ENCODE measurements around the gene RBPJL. TPM values are rescaled to one million over a fixed set of nuclear protein-coding genes. Genes with fewer than 3 reads are reported as not detected.

Gene RBPJL
- polyA plus RNA-seq, 2 of the 4 experiments (the other 2 are of a cell fraction), result not detected

DNA sequence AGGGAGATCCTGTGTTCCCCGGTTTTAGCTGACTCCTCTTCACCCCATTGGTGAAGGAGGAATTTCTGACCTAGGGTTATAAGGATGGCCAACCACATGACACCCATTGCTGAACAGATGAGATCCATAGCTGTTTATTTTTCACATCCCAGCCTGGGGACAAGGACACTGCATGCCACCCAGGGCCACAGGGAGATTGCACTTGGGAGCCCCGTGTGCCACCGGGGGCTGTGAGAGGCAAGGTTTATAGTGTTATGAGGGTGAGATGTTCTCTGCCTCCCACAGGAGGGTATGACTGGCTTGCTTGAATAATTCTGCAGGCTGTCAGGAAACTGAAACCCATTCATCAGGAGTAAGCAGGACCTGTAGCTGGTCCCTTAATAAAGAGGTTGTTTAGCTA, 37.6 kb upstream of the RBPJL start:
- WGBS (ENCODE audit: missing lambda C conversion rate), result 11% methylated on average over 3 of the region's 3 CpGs
- POLR2A ChIA-PET, result no interaction called here
- FAIRE-seq, result no peak

DNA sequence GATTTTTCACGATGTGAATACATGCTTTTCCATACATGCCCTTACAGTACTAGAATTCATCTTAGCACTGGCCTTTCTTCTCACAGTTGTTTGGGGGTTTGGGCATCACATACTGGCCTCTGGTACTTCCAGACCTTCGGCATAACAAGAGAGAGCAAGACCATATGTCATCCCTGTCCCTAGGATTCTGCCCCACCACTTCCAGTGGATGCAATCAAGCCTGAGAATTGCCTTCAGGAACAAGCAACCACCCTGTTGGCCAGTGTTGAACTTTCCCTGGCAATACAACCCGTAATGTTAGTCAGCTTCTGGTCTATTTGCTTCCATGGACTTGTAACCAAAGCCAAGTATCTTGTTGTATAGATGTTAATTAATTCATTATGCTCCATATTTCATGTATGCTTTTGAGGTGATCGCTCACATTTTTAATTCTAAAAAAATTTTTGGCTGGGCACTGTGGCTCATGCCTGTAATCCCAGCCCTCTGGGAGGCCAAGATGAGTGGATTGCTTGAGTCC, 36.8 kb upstream of the RBPJL start:
- DNase-seq (ENCODE audit: low read depth in 1 of 2, low spot score in 1 of 2) (no peak), FAIRE-seq (no peak), ATAC-seq (no peak)
- Histone ChIP-seq H3K27ac (no peak overlapping the region), H3K4me3 (no peak overlapping the region), H3K9me3 (no peaks in the 10 kb centered on the region; the same call in 2 of the 3 replicates), H3K4me1 (no peaks in the 10 kb centered on the region), H3K4me2 (no peak overlapping the region)
- no peak for TF ChIP-seq BCL3 (IDR thresholded peaks at IDR 0.05)
- no peak for TF ChIP-seq EP300 (IDR thresholded peaks at IDR 0.05)
- TF ChIP-seq ZNF302 (CRISPR knock-in tag; IDR thresholded peaks at IDR 0.05), result no peak
- TF ChIP-seq PHF8 (IDR thresholded peaks at IDR 0.05; ENCODE audit: borderline replicate concordance, low read depth), result no peak
- no peak for TF ChIP-seq TFCP2L1 (CRISPR knock-in tag; IDR thresholded peaks at IDR 0.05)
- TF ChIP-seq ZSCAN20 (CRISPR knock-in tag; IDR thresholded peaks at IDR 0.05), result no peak
- TF ChIP-seq RCOR1 (IDR thresholded peaks at IDR 0.05; ENCODE audit: low read depth, low read length), result no peak
- no peak for TF ChIP-seq E2F6 (IDR thresholded peaks at IDR 0.05; ENCODE audit: borderline replicate concordance, low read depth)
- no peak for TF ChIP-seq NR3C1 (IDR thresholded peaks at IDR 0.05)
- no peak for TF ChIP-seq RAD21 (conservative IDR thresholded peaks at IDR 0.05 in 1 of 2, IDR thresholded peaks at IDR 0.05 in 1 of 2)
- no peak for TF ChIP-seq CHD4 (IDR thresholded peaks at IDR 0.05; ENCODE audit: borderline replicate concordance)
- TF ChIP-seq SREBF2 (IDR thresholded peaks at IDR 0.05), result no peak
- no peak for TF ChIP-seq REST (IDR thresholded peaks at IDR 0.05)
- TF ChIP-seq PBX3 (IDR thresholded peaks at IDR 0.05), result no peak
- TF ChIP-seq KDM5A (IDR thresholded peaks at IDR 0.05), result no peak
- no peak for TF ChIP-seq ESRRA (IDR thresholded peaks at IDR 0.05; ENCODE audit: borderline replicate concordance, low read length)
- no peak for TF ChIP-seq ZFP36 (IDR thresholded peaks at IDR 0.05; ENCODE audit: borderline replicate concordance, partially characterized antibody)
- TF ChIP-seq HMGXB4 (CRISPR knock-in tag; IDR thresholded peaks at IDR 0.05; ENCODE audit: borderline replicate concordance), result no peak
- no peak for TF ChIP-seq JUN (IDR thresholded peaks at IDR 0.05)
- ChIA-PET CTCF (interaction anchor here (1.9 kb wide), 1 partner anchor 21 kb away, joined by 9 read pairs; no protein-coding TSS in a partner anchor), POLR2A (no interaction called here)
- WGBS (ENCODE audit: missing lambda C conversion rate), result 23% methylated on average over 4 of the region's 4 CpGs

More for the DNA sequence above, 37.6 kb upstream of the RBPJL start:
- TF ChIP-seq EP300 (IDR thresholded peaks at IDR 0.05) (no peak), JUNB (IDR thresholded peaks at IDR 0.05) (no peak), TP53 (CRISPR knock-in tag; IDR thresholded peaks at IDR 0.05) (no peak), ATOH8 (CRISPR knock-in tag; IDR thresholded peaks at IDR 0.05; ENCODE audit: low read depth) (no peak)
- TF ChIP-seq, protein P1, sequence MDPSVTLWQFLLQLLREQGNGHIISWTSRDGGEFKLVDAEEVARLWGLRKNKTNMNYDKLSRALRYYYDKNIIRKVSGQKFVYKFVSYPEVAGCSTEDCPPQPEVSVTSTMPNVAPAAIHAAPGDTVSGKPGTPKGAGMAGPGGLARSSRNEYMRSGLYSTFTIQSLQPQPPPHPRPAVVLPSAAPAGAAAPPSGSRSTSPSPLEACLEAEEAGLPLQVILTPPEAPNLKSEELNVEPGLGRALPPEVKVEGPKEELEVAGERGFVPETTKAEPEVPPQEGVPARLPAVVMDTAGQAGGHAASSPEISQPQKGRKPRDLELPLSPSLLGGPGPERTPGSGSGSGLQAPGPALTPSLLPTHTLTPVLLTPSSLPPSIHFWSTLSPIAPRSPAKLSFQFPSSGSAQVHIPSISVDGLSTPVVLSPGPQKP (IDR thresholded peaks at IDR 0.05; ENCODE audit: low read depth, low read length), result no peak
- Histone ChIP-seq H3K4me2 (no peak overlapping the region), H3K4me1 (no peaks in the 10 kb centered on the region), H3K4me3 (no peak overlapping the region), H3K9me3 (no peaks in the 10 kb centered on the region), H3K27ac (no peak overlapping the region)
- DNase-seq (ENCODE audit: low read depth in 1 of 2, low spot score in 1 of 2) (no peak), ATAC-seq (no peak; a peak in 1 of 6 replicates)
- CTCF ChIA-PET, result interaction anchor here (1.1 to 1.9 kb wide), 3 partner anchors 22 to 225 kb away, joined by 3 to 9 read pairs (median 7); no protein-coding TSS in a partner anchor
